ENCODE measurements around the gene KIN.

DNA sequence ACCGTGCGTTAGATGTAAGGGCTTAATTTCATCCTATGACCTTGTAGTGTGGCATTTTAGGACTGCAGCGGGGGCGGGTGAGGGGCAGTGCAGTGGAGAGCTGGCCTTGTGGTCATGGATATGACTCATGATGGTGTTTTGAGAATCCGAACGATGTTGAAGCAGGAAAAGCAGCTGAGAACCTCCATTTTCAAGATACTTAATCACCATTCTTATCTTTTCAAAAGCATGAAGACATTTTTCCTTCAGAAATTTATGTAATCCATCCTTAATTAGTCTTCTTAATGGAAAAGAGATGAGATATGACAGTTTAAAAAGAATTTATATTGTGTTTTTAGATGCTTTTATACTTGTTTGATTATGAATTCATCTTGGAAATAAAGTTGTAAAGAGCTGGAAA is 9.8 kb upstream of the KIN start:
- TF ChIP-seq, protein P1, sequence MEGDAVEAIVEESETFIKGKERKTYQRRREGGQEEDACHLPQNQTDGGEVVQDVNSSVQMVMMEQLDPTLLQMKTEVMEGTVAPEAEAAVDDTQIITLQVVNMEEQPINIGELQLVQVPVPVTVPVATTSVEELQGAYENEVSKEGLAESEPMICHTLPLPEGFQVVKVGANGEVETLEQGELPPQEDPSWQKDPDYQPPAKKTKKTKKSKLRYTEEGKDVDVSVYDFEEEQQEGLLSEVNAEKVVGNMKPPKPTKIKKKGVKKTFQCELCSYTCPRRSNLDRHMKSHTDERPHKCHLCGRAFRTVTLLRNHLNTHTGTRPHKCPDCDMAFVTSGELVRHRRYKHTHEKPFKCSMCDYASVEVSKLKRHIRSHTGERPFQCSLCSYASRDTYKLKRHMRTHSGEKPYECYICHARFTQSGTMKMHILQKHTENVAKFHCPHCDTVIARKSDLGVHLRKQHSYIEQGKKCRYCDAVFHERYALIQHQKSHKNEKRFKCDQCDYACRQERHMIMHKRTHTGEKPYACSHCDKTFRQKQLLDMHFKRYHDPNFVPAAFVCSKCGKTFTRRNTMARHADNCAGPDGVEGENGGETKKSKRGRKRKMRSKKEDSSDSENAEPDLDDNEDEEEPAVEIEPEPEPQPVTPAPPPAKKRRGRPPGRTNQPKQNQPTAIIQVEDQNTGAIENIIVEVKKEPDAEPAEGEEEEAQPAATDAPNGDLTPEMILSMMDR (conservative IDR thresholded peaks at IDR 0.05; ENCODE audit: low read length): no peak
- TF ChIP-seq EZH2phosphoT487 (IDR thresholded peaks at IDR 0.05; ENCODE audit: borderline replicate concordance): no peak

Measured in Loucy (cell line).